IMR-90 (cell line): ENCODE results near the gene ANKS4B.

Source experiments
- BHLHE40 ChIP-seq: fragments of 150-350 bp; IDR thresholded peaks from 2 replicates; pipeline ENCODE4 v1.6.1; 2016; ENCODE audit warnings: mild to moderate bottlenecking, low read depth, low read length
- CEBPB ChIP-seq: IDR thresholded peaks from 2 replicates; pipeline ENCODE4 v1.6.1; 2012; ENCODE audit warnings: low read depth, low read length, improper control_type of control experiment
- CTCF ChIP-seq: conservative IDR thresholded peaks from 2 replicates; pipeline ENCODE4 v1.5.1; 2012; ENCODE audit warnings: mild to moderate bottlenecking, low read depth, low read length, improper control_type of control experiment
- ELK1 ChIP-seq: fragments of 150-350 bp; IDR thresholded peaks from 2 replicates; pipeline ENCODE4 v1.6.1; 2016; ENCODE audit warnings: low read depth, mild to moderate bottlenecking, low read length, moderate library complexity, borderline replicate concordance
- FOS ChIP-seq: fragments of 150-350 bp; IDR thresholded peaks from 2 replicates; pipeline ENCODE4 v1.6.1; 2016; ENCODE audit warnings: low read depth, low read length
- MAZ ChIP-seq: IDR thresholded peaks from 2 replicates; pipeline ENCODE4 v1.6.1; 2012; ENCODE audit warnings: low read depth, mild to moderate bottlenecking, low read length, improper control_type of control experiment, moderate library complexity, borderline replicate concordance
- MXI1 ChIP-seq: IDR thresholded peaks from 2 replicates; pipeline ENCODE4 v1.6.1; 2012; ENCODE audit warnings: low read depth, mild to moderate bottlenecking, low read length, moderate library complexity, borderline replicate concordance
- NFE2L2 ChIP-seq: fragments of 150-350 bp; IDR thresholded peaks from 2 replicates; pipeline ENCODE4 v1.6.1; 2016; ENCODE audit warnings: low read depth, mild to moderate bottlenecking, low read length
- POLR2A ChIP-seq: IDR thresholded peaks from 2 replicates; pipeline ENCODE4 v1.6.1; 2012; ENCODE audit warnings: mild to moderate bottlenecking, low read depth, low read length
- RAD21 ChIP-seq: IDR thresholded peaks from 2 replicates; pipeline ENCODE4 v1.6.1; 2012; ENCODE audit warnings: low read length, improper control_type of control experiment
- RCOR1 ChIP-seq: IDR thresholded peaks from 2 replicates; pipeline ENCODE4 v1.6.1; 2012; ENCODE audit warnings: mild to moderate bottlenecking, low read length, improper control_type of control experiment; ENCODE audit not compliant: insufficient replicate concordance
- RFX5 ChIP-seq: IDR thresholded peaks from 2 replicates; pipeline ENCODE4 v1.8.0; 2012; ENCODE audit warnings: low read depth, mild to moderate bottlenecking, low read length, moderate library complexity

- TF ChIP-seq CTCF (no peak), MXI1 (no peak), RAD21 (no peak), CEBPB (no peak), POLR2A (no peak), ELK1 (no peak), RFX5 (no peak), RCOR1 (no peak), MAZ (no peak), BHLHE40 (no peak), NFE2L2 (no peak), FOS (no peak)
Observed at GRCh38 chr16:21197621-21198020, 35.9 kb upstream of the ANKS4B start.
